GM19193 (cell line): Measurements from ENCODE around the gene SAMD13.

Source experiments
- POLR2A ChIP-seq: IDR thresholded peaks from 4 replicates; pipeline ENCODE4 v1.6.1; 2011; ENCODE audit not compliant: insufficient read depth, insufficient read length; ENCODE audit errors: extremely low read depth

SAMD13 gene

GRCh38 chr1:84298684-84299535 lies 2.6 kb upstream of the SAMD13 start:
- no peak for TF ChIP-seq POLR2A

- TF ChIP-seq POLR2A, result no peak
These were observed 1.9 kb upstream of the SAMD13 start for GRCh38 chr1:84299536-84300170.

GRCh38 chr1:84300501-84300900 lies 1.0 kb upstream of the SAMD13 start:
- TF ChIP-seq POLR2A, result no peak

GRCh38 chr1:84301785-84302385 lies 377 bp downstream of the SAMD13 start:
- TF ChIP-seq POLR2A, result no peak

- no peak for TF ChIP-seq POLR2A
These were observed 1.9 kb downstream of the SAMD13 start for GRCh38 chr1:84303314-84303830.

GRCh38 chr1:84307398-84307797 lies 5.9 kb downstream of the SAMD13 start:
- no peak for TF ChIP-seq POLR2A

- TF ChIP-seq POLR2A, result no peak
These were observed 9.8 kb downstream of the SAMD13 start for GRCh38 chr1:84311296-84311695.

- no peak for TF ChIP-seq POLR2A
These were observed 18.2 kb downstream of the SAMD13 start for GRCh38 chr1:84319662-84320061.

- TF ChIP-seq POLR2A, result no peak
These were observed 26.3 kb downstream of the SAMD13 start for GRCh38 chr1:84327830-84328229.

- no peak for TF ChIP-seq POLR2A
These were observed 28.8 kb downstream of the SAMD13 start for GRCh38 chr1:84330125-84330984.

- no peak for TF ChIP-seq POLR2A
These were observed 38.0 kb downstream of the SAMD13 start for GRCh38 chr1:84339503-84339902.

- TF ChIP-seq POLR2A, result no peak
These were observed 42.8 kb downstream of the SAMD13 start for GRCh38 chr1:84344286-84344685.

GRCh38 chr1:84345220-84345619 lies 43.7 kb downstream of the SAMD13 start:
- no peak for TF ChIP-seq POLR2A

- no peak for TF ChIP-seq POLR2A
These were observed 45.9 kb downstream of the SAMD13 start for GRCh38 chr1:84347271-84347931.
